RWPE2 (cell line): Measurements from ENCODE around the gene TRIP13.

Experiments
- ATAC-seq: fragments of 200-7000 bp; cut with Tn5 transposase; 3 replicates; pipeline ENCODE4 v1.9.1; 2021; ENCODE audit warnings: low read depth
- DNase-seq: peaks from one replicate; pipeline ENCODE4 v3.0.0-alpha.2; 2020; ENCODE audit warnings: low spot score
- H3K27ac ChIP-seq: fragments of 450-650 bp; 2 replicates; pipeline ENCODE4 v1.5.1; 2017; ENCODE audit warnings: mild to moderate bottlenecking; ENCODE audit not compliant: poor library complexity, severe bottlenecking
- H3K27me3 ChIP-seq: fragments of 250-450 bp; sonication (Bioruptor Pico); 2 replicates; pipeline ENCODE4 v1.5.1; 2021; ENCODE audit warnings: mild to moderate bottlenecking, moderate library complexity; ENCODE audit not compliant: insufficient read depth, poor library complexity, severe bottlenecking
- H3K36me3 ChIP-seq: fragments of 250-450 bp; sonication (Bioruptor Pico); 2 replicates; pipeline ENCODE4 v1.5.1; 2020; ENCODE audit warnings: low read depth, mild to moderate bottlenecking, moderate library complexity
- H3K4me1 ChIP-seq: fragments of 250-450 bp; sonication (Bioruptor Pico); 2 replicates; pipeline ENCODE4 v1.5.1; 2021; ENCODE audit warnings: mild to moderate bottlenecking, moderate library complexity; ENCODE audit not compliant: insufficient read depth, poor library complexity, severe bottlenecking
- H3K4me3 ChIP-seq: fragments of 250-450 bp; sonication (Bioruptor Pico); 2 replicates; pipeline ENCODE4 v1.5.1; 2021; ENCODE audit warnings: mild to moderate bottlenecking, moderate library complexity; ENCODE audit not compliant: severe bottlenecking
- H3K9me3 ChIP-seq: fragments of 250-450 bp; sonication (Bioruptor Pico); 2 replicates; pipeline ENCODE4 v1.5.1; 2021; ENCODE audit warnings: mild to moderate bottlenecking, moderate library complexity; ENCODE audit not compliant: severe bottlenecking
- TF ChIP-seq, protein P1 (sequence below): fragments of 450-650 bp; IDR thresholded peaks from one replicate; pipeline ENCODE4 v1.5.1; 2017; ENCODE audit warnings: mild to moderate bottlenecking, moderate library complexity; ENCODE audit not compliant: poor library complexity, severe bottlenecking

Gene TRIP13

GRCh38 chr5:953535-954449, 61.1 kb downstream of the TRIP13 start:
- Histone ChIP-seq H3K27me3 (peaks cover 3% of the 10 kb centered on the region), H3K27ac (no peak overlapping the region), H3K4me1 (peaks cover 23% of the 10 kb centered on the region), H3K4me3 (no peak overlapping the region), H3K36me3 (no peaks in the 10 kb centered on the region), H3K9me3 (no peaks in the 10 kb centered on the region)
- DNase-seq (peak; percentile 57), ATAC-seq (no peak)
- TF ChIP-seq, protein P1, sequence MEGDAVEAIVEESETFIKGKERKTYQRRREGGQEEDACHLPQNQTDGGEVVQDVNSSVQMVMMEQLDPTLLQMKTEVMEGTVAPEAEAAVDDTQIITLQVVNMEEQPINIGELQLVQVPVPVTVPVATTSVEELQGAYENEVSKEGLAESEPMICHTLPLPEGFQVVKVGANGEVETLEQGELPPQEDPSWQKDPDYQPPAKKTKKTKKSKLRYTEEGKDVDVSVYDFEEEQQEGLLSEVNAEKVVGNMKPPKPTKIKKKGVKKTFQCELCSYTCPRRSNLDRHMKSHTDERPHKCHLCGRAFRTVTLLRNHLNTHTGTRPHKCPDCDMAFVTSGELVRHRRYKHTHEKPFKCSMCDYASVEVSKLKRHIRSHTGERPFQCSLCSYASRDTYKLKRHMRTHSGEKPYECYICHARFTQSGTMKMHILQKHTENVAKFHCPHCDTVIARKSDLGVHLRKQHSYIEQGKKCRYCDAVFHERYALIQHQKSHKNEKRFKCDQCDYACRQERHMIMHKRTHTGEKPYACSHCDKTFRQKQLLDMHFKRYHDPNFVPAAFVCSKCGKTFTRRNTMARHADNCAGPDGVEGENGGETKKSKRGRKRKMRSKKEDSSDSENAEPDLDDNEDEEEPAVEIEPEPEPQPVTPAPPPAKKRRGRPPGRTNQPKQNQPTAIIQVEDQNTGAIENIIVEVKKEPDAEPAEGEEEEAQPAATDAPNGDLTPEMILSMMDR, result no peak

DNA sequence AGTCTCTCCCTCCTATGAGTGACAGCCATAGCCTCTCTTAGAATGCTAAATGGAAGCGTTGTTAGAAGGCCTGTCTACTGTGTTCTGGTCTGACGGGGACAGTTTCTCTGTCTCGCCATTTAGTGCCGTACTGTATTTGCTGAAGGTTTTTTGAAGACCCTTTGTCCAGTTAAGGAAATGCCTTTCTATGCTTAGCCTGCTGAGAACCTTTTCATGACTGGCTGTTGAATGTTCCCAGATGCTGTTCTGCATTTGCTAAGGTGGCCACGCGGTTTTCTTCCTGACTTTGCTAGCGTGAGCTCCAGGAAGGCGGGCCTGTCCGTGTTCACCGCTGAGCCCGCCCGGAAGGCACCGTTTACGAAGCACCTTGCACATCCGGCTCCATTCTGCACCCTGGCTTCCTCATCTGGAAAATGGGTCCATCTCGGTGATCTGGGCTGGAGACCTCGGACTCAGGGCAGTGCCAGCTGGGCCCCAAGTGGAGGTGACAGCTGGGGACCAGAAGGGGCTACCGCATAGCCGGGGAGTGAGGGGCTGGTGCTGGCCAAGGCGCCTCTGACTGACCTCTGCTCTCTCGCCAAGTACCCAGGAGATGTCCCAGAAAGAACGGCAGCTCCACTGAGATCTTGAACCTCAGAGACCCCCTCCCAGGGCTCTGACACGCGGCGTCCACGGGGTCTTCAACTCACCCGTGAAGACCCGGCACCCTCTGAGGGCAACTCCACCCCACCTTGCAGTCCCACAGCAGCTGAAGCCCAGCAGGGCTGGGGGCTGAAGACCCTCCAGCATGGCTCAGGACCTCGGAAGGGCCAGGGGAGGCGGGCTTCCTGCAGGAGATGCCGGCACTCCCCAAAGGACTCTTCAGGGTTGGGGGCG, 63.4 kb downstream of the TRIP13 start:
- Histone ChIP-seq H3K36me3 (no peaks in the 10 kb centered on the region), H3K27me3 (peaks cover 3% of the 10 kb centered on the region), H3K4me1 (peaks cover 28% of the 10 kb centered on the region), H3K9me3 (no peaks in the 10 kb centered on the region), H3K4me3 (no peak overlapping the region), H3K27ac (peak overlapping the region; percentile 22)
- ATAC-seq (no peak), DNase-seq (peak; percentile 62)
- TF ChIP-seq, protein P1, result no peak

DNA sequence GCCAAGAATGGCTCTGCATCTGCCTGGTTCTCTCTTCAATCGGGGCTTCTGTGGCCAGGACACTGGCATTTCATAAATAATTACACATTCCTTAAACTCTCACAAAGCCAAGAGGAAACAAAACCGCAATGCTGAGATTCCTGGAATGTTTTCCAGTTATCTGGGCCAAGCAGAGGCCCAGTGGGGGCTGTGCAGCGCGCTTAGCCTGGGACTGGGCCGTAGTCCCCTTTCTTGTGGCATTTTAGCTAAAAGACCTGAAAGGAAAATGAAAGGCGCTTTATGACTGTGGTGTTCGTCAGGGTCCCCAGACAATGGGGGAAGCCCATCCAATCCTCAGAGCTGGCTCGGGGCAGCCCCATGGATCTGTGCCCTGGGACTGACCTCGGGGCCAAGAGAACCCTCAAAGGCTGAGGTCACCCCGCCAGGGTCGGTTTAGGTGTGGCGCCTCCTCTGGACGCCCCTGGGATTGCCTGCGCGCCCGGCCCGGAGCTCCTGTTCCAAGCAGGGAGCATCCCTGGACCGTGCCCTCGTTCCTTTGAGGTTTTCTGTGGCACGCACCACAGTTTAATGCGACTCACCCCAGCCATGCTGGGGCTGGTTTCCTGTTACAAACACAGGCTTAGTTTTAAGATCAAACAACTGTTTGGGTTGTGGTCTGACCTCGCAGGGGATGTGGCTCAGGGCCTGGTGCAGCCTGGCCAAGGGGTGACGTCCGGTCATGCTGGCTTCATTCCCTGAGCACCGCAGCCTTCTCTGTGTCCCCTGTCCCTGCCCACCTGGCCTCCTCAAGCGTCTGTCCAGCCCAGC, 64.5 kb downstream of the TRIP13 start:
- H3K27ac ChIP-seq, result peak overlapping the region; percentile 22
- ATAC-seq, result peak; percentile 55
- H3K9me3 ChIP-seq, result no peaks in the 10 kb centered on the region
- peak; percentile 71 for DNase-seq
- peaks cover 3% of the 10 kb centered on the region for H3K27me3 ChIP-seq
- no peaks in the 10 kb centered on the region for H3K36me3 ChIP-seq
- H3K4me1 ChIP-seq, result peaks cover 28% of the 10 kb centered on the region
- TF ChIP-seq, protein P1, result peak; percentile 43
- H3K4me3 ChIP-seq, result no peak overlapping the region

- Histone ChIP-seq H3K4me1 (peaks cover 28% of the 10 kb centered on the region), H3K27ac (peak overlapping the region; percentile 22), H3K27me3 (peaks cover 3% of the 10 kb centered on the region), H3K4me3 (no peak overlapping the region), H3K9me3 (no peaks in the 10 kb centered on the region), H3K36me3 (no peaks in the 10 kb centered on the region)
- TF ChIP-seq, protein P1, result no peak
- DNase-seq (peak; percentile 67), ATAC-seq (no peak)
Observed at GRCh38 chr5:957748-958485, 65.2 kb downstream of the TRIP13 start.
